Measurements from ENCODE around the gene SLC25A22. TPM values are rescaled to one million over a fixed set of nuclear protein-coding genes. Genes with fewer than 3 reads are reported as not detected.

SLC25A22 gene
- total RNA-seq, 6 experiments from 2014 or later = 20.6 to 40.2 (median 29.9) TPM

DNA sequence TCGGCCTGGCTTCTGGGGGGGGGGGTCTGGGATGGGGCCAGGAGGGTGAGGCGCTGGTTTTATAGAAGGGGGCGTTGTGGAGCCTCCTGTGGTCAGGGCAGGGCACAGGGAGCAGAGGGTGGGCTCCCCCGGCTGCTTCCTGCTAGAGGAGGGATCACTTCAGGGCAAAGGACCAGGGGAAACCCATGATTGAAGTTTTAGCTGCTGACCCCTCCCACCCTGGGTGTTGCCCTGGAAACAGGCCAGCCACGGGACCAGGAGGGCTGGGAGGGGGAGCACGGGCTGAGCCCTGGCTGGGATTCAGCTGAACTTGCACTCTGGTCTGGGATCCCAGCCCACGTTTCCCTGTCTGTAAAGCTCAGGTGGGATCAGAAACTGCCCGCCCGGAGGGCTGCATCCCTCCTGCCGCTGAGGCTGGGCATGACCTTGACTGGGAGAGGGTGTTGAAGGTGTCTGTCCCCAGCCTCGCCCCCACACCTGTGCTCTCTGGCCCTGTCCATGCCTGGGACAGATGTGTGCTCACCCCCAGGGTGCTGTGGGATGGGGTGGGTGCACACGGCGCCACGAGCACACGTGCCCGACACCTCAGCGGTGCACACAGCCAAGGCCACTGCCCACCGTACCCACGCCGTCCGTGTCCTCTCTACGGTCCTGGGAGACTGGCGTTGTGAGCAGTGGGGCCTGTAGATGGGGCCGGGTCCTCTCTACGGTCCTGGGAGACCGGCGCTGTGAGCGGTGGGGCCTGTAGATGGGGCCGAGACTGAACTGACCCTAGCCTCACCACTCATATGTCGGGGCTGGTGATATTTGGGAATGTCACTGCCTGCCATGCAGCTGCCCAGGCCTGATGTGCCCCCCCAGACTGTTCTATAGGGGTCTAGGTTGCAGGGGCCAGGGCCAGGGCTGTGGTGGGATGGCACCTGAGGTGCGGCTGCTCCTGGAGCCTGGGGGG, 46.9 kb upstream of the SLC25A22 start:
- Histone ChIP-seq H3K27me3 (peaks cover 0 to 5% of the 10 kb centered on the region in 2 donors), H3K4me3 (peak overlapping the region; percentile 96 to 100 (median 98)), H3K9me3 (no peaks in the 10 kb centered on the region), H3K4me1 (peaks cover 0 to 35% (median 4%) of the 10 kb centered on the region in 4 donors), H3K36me3 (peaks cover 0 to 6% (median 2%) of the 10 kb centered on the region in 4 donors), H3K27ac (peak overlapping the region; percentile 93 to 97 (median 95))
- intact Hi-C loops (cut with DNase I) = loop anchor here in 1 of 2 donors (5.0 kb wide), 1 partner anchor 207 kb away; no protein-coding TSS in a partner anchor
- no CpG with 5 or more reads among the region's 31 CpGs for whole genome bisulfite sequencing (ENCODE audit: insufficient coverage, low coverage, low lambda C conversion rate, missing lambda C conversion rate)
- no peak for TF ChIP-seq POLR2A (IDR thresholded peaks at IDR 0.05)
- TF ChIP-seq, protein P1, sequence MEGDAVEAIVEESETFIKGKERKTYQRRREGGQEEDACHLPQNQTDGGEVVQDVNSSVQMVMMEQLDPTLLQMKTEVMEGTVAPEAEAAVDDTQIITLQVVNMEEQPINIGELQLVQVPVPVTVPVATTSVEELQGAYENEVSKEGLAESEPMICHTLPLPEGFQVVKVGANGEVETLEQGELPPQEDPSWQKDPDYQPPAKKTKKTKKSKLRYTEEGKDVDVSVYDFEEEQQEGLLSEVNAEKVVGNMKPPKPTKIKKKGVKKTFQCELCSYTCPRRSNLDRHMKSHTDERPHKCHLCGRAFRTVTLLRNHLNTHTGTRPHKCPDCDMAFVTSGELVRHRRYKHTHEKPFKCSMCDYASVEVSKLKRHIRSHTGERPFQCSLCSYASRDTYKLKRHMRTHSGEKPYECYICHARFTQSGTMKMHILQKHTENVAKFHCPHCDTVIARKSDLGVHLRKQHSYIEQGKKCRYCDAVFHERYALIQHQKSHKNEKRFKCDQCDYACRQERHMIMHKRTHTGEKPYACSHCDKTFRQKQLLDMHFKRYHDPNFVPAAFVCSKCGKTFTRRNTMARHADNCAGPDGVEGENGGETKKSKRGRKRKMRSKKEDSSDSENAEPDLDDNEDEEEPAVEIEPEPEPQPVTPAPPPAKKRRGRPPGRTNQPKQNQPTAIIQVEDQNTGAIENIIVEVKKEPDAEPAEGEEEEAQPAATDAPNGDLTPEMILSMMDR (IDR thresholded peaks at IDR 0.05) = peak in 1 of 4 donors; percentile 6
- ATAC-seq (peak; percentile 32 to 57 (median 48)), DNase-seq (peak; percentile 88 to 93 (median 90))

DNA sequence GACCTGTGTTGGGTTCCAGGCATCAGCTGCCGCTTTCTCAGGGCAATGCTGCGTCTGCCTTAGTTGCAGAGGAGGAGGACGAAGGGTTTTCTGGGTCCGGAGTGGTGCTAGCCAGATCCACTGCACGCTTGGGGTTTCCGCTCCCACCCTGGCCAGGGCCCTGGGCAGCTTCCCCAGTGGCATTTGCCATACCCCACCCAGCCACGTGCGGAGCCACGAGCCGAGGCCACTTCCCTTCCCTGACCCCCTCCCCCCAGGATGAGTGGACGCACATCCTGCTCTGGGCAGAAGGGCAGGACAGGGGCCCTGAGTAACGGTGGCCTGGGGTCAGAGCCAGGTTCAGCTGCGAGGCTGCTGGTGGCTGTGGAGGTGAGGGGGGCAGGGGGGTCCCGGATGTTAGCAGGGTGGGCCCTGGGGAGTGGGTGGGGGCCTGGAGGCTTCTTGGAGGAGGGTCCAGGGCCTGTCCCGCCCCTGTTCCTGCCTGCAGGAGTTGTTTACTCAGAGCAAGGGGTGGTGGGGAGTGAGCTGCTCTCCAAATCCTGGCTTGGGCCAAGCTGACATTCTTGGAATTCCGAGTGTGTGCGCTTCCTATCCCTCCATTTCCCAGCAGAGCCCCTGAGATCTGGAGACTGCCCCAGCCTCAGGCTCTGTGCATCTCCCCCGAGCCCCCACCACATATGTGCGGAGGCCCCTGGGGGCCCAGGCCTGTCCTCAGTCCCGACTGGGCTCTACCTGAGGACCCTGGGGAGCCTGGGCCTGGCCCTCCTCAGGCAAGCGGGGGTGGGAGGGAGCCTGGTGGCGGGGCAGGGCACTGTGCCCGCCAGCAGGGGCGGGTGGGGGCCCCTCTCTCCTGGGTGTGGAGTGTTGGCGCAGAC, 46.0 kb upstream of the SLC25A22 start:
- peak; percentile 51 to 68 (median 56) for ATAC-seq
- Histone ChIP-seq H3K4me1 (peaks cover 0 to 35% (median 4%) of the 10 kb centered on the region in 4 donors), H3K27me3 (peaks cover 0 to 2% of the 10 kb centered on the region in 2 donors), H3K4me3 (peak overlapping the region; percentile 96 to 100 (median 98)), H3K9me3 (no peaks in the 10 kb centered on the region), H3K36me3 (peaks cover 0 to 15% (median 9%) of the 10 kb centered on the region in 4 donors), H3K27ac (peak overlapping the region; percentile 93 to 97 (median 95))
- DNase-seq = peak; percentile 91 to 96 (median 93)
- intact Hi-C loops (cut with DNase I) = no loop called here
- TF ChIP-seq, protein P1 (IDR thresholded peaks at IDR 0.05) = no peak
- TF ChIP-seq POLR2A (IDR thresholded peaks at IDR 0.05) = peak; percentile 81
- WGBS (ENCODE audit: insufficient coverage, low coverage, low lambda C conversion rate, missing lambda C conversion rate) = 15% methylated on average over 8 of the region's 25 CpGs

DNA sequence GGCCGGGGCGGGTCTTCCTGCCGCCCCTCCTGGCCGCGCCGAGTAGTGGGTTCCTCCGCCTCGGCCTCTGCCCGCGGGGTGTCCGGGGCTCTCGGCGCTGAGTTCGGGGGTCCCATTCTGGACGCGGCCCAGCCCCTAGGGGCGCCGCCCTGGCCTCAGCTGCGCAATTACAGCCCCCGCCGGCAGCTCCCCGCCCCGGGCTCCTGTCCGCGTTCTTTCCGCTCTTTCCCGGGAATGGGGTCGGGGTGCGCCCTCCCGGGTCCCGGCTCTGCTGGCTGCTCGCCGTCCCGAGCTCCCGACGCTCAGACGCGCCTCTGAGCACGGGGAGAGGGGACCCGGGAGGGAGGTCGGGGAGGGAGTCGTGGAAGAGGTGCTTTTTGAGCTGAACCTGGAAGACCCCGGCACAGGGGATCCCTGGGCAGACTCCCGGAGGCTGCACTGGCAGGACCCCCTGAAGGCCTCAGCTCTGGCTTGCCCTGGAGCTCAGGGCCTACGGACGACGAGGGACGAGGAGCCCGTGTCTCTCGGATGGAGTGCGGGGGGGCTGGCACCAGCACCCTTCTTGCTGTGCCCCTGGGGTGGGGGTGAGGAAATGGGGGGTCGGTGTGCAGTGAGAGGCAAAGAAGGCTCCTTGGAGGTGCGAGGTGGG, 45.1 kb upstream of the SLC25A22 start:
- TF ChIP-seq, protein P1 (IDR thresholded peaks at IDR 0.05) = no peak
- TF ChIP-seq POLR2A (IDR thresholded peaks at IDR 0.05) = no peak
- DNase-seq = no peak
- Histone ChIP-seq H3K4me1 (peaks cover 0 to 26% (median 4%) of the 10 kb centered on the region in 4 donors), H3K36me3 (peaks cover 0 to 22% (median 13%) of the 10 kb centered on the region in 4 donors), H3K4me3 (peak overlapping the region; percentile 96 to 100 (median 98)), H3K27ac (peak overlapping the region; percentile 93 to 97 (median 95)), H3K27me3 (no peaks in the 10 kb centered on the region), H3K9me3 (no peaks in the 10 kb centered on the region)
- WGBS (ENCODE audit: insufficient coverage, low coverage, low lambda C conversion rate, missing lambda C conversion rate) = 0% methylated on average over 13 of the region's 53 CpGs
- intact Hi-C loops (cut with DNase I) = no loop called here
- no peak for ATAC-seq
